ENCODE data around the gene EGFR. TPM values are rescaled to one million over a fixed set of nuclear protein-coding genes. Genes with fewer than 3 reads are reported as not detected.

Gene EGFR
- total RNA-seq, 2 donors from 2014 or later: 42.5 to 44.2 TPM

GRCh38 chr7:55013851-55014250, 5.0 kb upstream of the EGFR start:
- no peaks in the 10 kb centered on the region for H3K9me3 ChIP-seq
- H3K36me3 ChIP-seq (replicated peaks in 1 of 2; ENCODE audit: insufficient read depth in 1 of 2, low read depth in 2 of 2): no peaks in the 10 kb centered on the region
- DNase-seq (no peak), ATAC-seq (no peak)
- WGBS, 2 donors: 95% methylated on average over 1 of the region's 1 CpG
- H3K27me3 ChIP-seq: no peaks in the 10 kb centered on the region
- no peak for TF ChIP-seq POLR2A (IDR thresholded peaks at IDR 0.05)
- TF ChIP-seq CTCF (IDR thresholded peaks at IDR 0.05): no peak
- H3K4me1 ChIP-seq: peaks cover 13% of the 10 kb centered on the region
- no peak overlapping the region for H3K4me3 ChIP-seq
- intact Hi-C loops (cut with DNase I): loop anchor here (10.0 kb wide), 1 partner anchor 219 kb away; no protein-coding TSS in a partner anchor
- H3K27ac ChIP-seq: no peak overlapping the region

GRCh38 chr7:55016061-55016745, 2.6 kb upstream of the EGFR start:
- no peak for ATAC-seq
- intact Hi-C loops (cut with DNase I): loop anchor here (10.0 kb wide), 1 partner anchor 221 kb away; no protein-coding TSS in a partner anchor

DNA sequence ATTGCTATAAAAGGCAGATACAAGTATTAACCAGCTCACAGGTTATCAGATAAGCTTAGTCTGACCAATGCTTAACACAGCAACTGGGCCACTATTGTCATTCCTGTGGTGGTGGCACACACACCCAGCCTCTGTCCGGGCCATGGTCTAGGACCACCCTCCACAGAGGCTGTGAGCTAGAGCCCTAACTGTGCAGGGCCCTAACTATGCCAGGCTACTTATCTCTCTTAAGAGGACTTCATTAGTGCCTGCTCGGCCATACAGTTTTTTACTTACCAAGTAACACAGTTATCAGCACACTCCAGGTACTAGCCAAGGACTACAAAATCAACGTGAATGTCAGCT, 2.1 kb upstream of the EGFR start:
- no peak for DNase-seq
- no peak overlapping the region for H3K4me3 ChIP-seq
- TF ChIP-seq CTCF (IDR thresholded peaks at IDR 0.05): no peak
- no peak for TF ChIP-seq POLR2A (IDR thresholded peaks at IDR 0.05)
- no peak for ATAC-seq
- no peaks in the 10 kb centered on the region for H3K9me3 ChIP-seq
- H3K27ac ChIP-seq: no peak overlapping the region
- H3K4me1 ChIP-seq: peaks cover 28% of the 10 kb centered on the region
- no peaks in the 10 kb centered on the region for H3K36me3 ChIP-seq (replicated peaks in 1 of 2; ENCODE audit: insufficient read depth in 1 of 2, low read depth in 2 of 2)
- WGBS, 2 donors: 56 to 77% methylated on average over 3 of the region's 3 CpGs
- no peaks in the 10 kb centered on the region for H3K27me3 ChIP-seq
- intact Hi-C loops (cut with DNase I): loop anchor here (10.0 kb wide), 1 partner anchor 222 kb away; no protein-coding TSS in a partner anchor

More at GRCh38 chr7:55016061-55016745, 2.6 kb upstream of the EGFR start:
- H3K27ac ChIP-seq: no peak overlapping the region
- H3K27me3 ChIP-seq: no peaks in the 10 kb centered on the region
- no peak for DNase-seq
- H3K9me3 ChIP-seq: no peaks in the 10 kb centered on the region
- TF ChIP-seq CTCF (IDR thresholded peaks at IDR 0.05): no peak
- no peak for TF ChIP-seq POLR2A (IDR thresholded peaks at IDR 0.05)
- no peaks in the 10 kb centered on the region for H3K36me3 ChIP-seq (replicated peaks in 1 of 2; ENCODE audit: insufficient read depth in 1 of 2, low read depth in 2 of 2)
- H3K4me3 ChIP-seq: no peak overlapping the region
- H3K4me1 ChIP-seq: peaks cover 24% of the 10 kb centered on the region
- 83 to 86% methylated on average over 5 of the region's 5 CpGs for WGBS, 2 donors

- no peaks in the 10 kb centered on the region for H3K9me3 ChIP-seq
- TF ChIP-seq CTCF (IDR thresholded peaks at IDR 0.05): no peak
- no peak for TF ChIP-seq POLR2A (IDR thresholded peaks at IDR 0.05)
- H3K4me3 ChIP-seq: no peak overlapping the region
- peaks cover 35% of the 10 kb centered on the region for H3K4me1 ChIP-seq
- H3K27ac ChIP-seq: peak overlapping the region; percentile 80 to 94 (median 90)
- H3K27me3 ChIP-seq: no peaks in the 10 kb centered on the region
- intact Hi-C loops (cut with DNase I): loop anchor here (10.0 kb wide), 1 partner anchor 223 kb away; no protein-coding TSS in a partner anchor
- 59 to 67% methylated on average over 6 of the region's 6 CpGs for WGBS, 2 donors
- no peaks in the 10 kb centered on the region for H3K36me3 ChIP-seq (replicated peaks in 1 of 2; ENCODE audit: insufficient read depth in 1 of 2, low read depth in 2 of 2)
- DNase-seq: no peak
- ATAC-seq: no peak
Measured at GRCh38 chr7:55017841-55018240, 976 bp upstream of the EGFR start.
